Liver (tissue), 3 donors: Measurements from ENCODE around the gene HLA-DPB1.

Experiments
- GABPA ChIP-seq, 2 donors: IDR thresholded peaks in 1 of 2; conservative IDR thresholded peaks in 1 of 2; 2 replicates each; pipeline ENCODE4 v1.6.1; 2016; ENCODE audit warnings: antibody characterized with exemption in 2 of 2, mild to moderate bottlenecking in 1 of 2, moderate library complexity in 1 of 2
- HNF4A ChIP-seq, 2 donors: conservative IDR thresholded peaks; 2 replicates each; pipeline ENCODE4 v1.6.1; 2016; ENCODE audit warnings: antibody characterized with exemption in 2 of 2, mild to moderate bottlenecking in 2 of 2
- TAF1 ChIP-seq: conservative IDR thresholded peaks from 2 replicates; pipeline ENCODE4 v1.6.1; 2016; ENCODE audit warnings: antibody characterized with exemption, mild to moderate bottlenecking
- TF ChIP-seq, protein P1 (sequence below): fragments of 150-350 bp; IDR thresholded peaks from 2 replicates; pipeline ENCODE4 v1.5.1; 2017; ENCODE audit warnings: improper control_type of control experiment, low read depth, low read length; ENCODE audit not compliant: missing input control
- donor health status: healthy.
- donor health status: healthy.

DNA sequence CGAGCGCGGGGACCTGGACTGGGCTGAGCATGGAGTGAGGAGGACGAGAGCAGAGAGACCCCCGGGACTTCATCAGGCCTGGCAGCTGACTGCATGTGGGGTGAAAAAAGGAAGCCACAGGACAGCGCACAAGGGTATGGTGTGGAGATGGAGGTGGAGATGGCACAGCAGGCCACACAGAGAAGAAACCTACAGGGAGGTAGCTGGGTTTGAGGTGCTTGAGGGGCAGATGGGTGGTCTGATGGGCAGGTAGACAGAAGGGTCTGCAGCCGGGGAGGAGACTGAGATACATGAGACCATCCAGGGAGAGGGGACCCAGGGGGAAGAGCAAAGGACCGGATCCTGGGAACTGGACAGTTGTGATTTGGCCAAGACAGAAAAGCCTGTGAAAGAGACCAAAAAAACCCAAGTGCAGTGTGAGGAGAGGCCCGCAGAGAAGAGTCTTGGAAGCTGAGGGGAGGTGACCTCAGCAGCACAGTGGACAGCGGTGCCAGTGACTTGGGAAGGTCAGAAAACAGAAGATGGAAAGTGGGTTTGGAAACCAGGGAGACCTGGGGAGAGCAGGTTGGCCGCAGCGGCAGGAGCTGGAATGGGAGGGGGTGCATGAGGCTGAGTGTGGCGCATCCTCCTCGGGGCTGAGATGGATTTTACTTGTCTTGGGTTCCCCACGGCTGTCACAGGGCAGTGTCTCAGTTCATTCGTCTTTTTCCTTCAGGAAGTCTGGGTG is 5.5 kb downstream of the HLA-DPB1 start:
- TF ChIP-seq, protein P1, sequence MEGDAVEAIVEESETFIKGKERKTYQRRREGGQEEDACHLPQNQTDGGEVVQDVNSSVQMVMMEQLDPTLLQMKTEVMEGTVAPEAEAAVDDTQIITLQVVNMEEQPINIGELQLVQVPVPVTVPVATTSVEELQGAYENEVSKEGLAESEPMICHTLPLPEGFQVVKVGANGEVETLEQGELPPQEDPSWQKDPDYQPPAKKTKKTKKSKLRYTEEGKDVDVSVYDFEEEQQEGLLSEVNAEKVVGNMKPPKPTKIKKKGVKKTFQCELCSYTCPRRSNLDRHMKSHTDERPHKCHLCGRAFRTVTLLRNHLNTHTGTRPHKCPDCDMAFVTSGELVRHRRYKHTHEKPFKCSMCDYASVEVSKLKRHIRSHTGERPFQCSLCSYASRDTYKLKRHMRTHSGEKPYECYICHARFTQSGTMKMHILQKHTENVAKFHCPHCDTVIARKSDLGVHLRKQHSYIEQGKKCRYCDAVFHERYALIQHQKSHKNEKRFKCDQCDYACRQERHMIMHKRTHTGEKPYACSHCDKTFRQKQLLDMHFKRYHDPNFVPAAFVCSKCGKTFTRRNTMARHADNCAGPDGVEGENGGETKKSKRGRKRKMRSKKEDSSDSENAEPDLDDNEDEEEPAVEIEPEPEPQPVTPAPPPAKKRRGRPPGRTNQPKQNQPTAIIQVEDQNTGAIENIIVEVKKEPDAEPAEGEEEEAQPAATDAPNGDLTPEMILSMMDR: no peak
- TF ChIP-seq TAF1: no peak
- TF ChIP-seq HNF4A (conservative IDR thresholded peaks at IDR 0.05): no peak
- TF ChIP-seq GABPA (IDR thresholded peaks at IDR 0.05 in 1 of 2, conservative IDR thresholded peaks at IDR 0.05 in 1 of 2): no peak
